PFSK-1 (cell line): ENCODE results near the gene MVK.

Experiments
- SIN3A ChIP-seq: IDR thresholded peaks from 2 replicates; pipeline ENCODE4 v1.6.1; 2012; ENCODE audit warnings: mild to moderate bottlenecking, low read length, moderate library complexity, borderline replicate concordance; ENCODE audit not compliant: insufficient read depth
- TAF1 ChIP-seq: IDR thresholded peaks from 2 replicates; pipeline ENCODE4 v1.6.1; 2012; ENCODE audit warnings: low read length, control low read depth, borderline replicate concordance; ENCODE audit not compliant: insufficient read depth

DNA sequence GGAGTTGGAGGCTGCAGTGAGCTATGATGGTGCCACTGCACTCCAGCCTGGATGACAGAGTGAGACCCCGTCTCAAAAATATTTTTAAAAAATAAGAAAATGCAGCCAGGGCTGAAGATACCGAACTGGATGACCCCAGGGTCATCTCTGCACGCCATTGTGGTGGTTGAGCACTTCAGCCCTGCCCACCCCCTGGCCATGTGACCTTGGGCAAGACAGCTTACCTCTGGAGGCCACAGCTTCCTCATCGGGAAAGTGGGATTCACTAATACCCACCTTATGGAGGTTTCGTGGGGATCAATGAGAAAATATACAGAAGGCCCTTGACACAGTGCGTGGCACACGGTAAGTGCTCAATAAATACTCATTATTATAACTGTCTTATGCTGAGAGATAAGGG, 25.5 kb downstream of the MVK start:
- TF ChIP-seq SIN3A = no peak
- TF ChIP-seq TAF1 = no peak
